ENCODE data around the gene CACNG3.

Gene CACNG3

DNA sequence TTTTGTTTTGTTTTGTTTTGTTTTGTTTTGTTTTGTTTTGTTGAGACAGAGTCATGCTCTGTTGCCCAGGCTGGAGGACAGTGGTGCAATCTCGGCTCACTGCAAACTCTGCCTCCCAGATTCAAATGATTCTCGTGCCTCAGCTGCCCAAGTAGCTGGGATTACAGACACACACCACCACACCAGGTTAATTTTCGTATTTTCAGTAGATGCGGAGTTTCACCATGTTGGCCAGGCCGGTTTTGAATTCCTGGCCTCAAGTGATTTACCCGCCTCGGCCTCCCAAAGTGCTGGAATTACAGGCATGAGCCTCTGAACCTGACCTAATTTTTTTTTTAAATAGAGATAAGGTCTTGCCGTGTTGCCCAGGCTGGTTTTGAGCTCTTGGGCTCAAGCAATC lies 46.5 kb downstream of the CACNG3 start:
- TF ChIP-seq, protein P1, sequence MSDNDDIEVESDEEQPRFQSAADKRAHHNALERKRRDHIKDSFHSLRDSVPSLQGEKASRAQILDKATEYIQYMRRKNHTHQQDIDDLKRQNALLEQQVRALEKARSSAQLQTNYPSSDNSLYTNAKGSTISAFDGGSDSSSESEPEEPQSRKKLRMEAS (IDR thresholded peaks at IDR 0.05), result no peak
- TF ChIP-seq TCF12 (IDR thresholded peaks at IDR 0.05; ENCODE audit: low read depth) (no peak), EP300 (IDR thresholded peaks at IDR 0.05; ENCODE audit: borderline replicate concordance) (no peak), FOXM1 (IDR thresholded peaks at IDR 0.05; ENCODE audit: borderline replicate concordance, low read depth) (no peak), EGR1 (IDR thresholded peaks at IDR 0.05) (no peak), TAF1 (IDR thresholded peaks at IDR 0.05; ENCODE audit: low read depth) (no peak), RAD21 (IDR thresholded peaks at IDR 0.05; ENCODE audit: low read depth) (no peak), YY1 (IDR thresholded peaks at IDR 0.05; ENCODE audit: low read depth) (no peak), CREB1 (IDR thresholded peaks at IDR 0.05; ENCODE audit: low read depth) (no peak), CEBPB (IDR thresholded peaks at IDR 0.05) (no peak), NFIC (IDR thresholded peaks at IDR 0.05) (no peak), TEAD4 (IDR thresholded peaks at IDR 0.05) (no peak), ZBTB7A (IDR thresholded peaks at IDR 0.05; ENCODE audit: low read depth) (no peak)
- TF ChIP-seq, protein P2, sequence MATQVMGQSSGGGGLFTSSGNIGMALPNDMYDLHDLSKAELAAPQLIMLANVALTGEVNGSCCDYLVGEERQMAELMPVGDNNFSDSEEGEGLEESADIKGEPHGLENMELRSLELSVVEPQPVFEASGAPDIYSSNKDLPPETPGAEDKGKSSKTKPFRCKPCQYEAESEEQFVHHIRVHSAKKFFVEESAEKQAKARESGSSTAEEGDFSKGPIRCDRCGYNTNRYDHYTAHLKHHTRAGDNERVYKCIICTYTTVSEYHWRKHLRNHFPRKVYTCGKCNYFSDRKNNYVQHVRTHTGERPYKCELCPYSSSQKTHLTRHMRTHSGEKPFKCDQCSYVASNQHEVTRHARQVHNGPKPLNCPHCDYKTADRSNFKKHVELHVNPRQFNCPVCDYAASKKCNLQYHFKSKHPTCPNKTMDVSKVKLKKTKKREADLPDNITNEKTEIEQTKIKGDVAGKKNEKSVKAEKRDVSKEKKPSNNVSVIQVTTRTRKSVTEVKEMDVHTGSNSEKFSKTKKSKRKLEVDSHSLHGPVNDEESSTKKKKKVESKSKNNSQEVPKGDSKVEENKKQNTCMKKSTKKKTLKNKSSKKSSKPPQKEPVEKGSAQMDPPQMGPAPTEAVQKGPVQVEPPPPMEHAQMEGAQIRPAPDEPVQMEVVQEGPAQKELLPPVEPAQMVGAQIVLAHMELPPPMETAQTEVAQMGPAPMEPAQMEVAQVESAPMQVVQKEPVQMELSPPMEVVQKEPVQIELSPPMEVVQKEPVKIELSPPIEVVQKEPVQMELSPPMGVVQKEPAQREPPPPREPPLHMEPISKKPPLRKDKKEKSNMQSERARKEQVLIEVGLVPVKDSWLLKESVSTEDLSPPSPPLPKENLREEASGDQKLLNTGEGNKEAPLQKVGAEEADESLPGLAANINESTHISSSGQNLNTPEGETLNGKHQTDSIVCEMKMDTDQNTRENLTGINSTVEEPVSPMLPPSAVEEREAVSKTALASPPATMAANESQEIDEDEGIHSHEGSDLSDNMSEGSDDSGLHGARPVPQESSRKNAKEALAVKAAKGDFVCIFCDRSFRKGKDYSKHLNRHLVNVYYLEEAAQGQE (IDR thresholded peaks at IDR 0.05; ENCODE audit: low read depth), result no peak
- TF ChIP-seq, protein P3, sequence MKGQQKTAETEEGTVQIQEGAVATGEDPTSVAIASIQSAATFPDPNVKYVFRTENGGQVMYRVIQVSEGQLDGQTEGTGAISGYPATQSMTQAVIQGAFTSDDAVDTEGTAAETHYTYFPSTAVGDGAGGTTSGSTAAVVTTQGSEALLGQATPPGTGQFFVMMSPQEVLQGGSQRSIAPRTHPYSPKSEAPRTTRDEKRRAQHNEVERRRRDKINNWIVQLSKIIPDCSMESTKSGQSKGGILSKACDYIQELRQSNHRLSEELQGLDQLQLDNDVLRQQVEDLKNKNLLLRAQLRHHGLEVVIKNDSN (IDR thresholded peaks at IDR 0.05), result no peak

DNA sequence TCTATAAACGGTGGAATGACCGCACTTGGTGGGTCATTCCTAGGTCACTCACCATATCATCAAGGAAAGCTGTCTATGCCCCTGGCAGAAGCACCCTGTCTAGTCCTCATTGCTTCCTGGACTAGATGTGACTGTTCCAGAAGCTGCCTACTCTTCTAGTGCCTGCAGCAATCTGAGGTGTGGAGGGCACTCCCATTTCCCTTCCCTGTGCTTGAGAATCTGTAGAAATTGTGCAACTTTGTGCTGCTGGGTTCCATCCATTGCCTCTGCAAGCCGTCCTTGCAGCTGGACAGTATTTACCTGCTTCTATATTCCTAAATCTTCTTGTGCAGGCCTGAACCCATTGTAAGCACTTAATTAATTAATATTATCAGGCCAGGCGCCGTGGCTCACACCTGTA lies 52.1 kb downstream of the CACNG3 start:
- TF ChIP-seq TEAD4 (IDR thresholded peaks at IDR 0.05), result no peak
- TF ChIP-seq, protein P3 (IDR thresholded peaks at IDR 0.05), result no peak
- no peak for TF ChIP-seq FOXM1 (IDR thresholded peaks at IDR 0.05; ENCODE audit: borderline replicate concordance, low read depth)
- no peak for TF ChIP-seq CEBPB (IDR thresholded peaks at IDR 0.05)
- no peak for TF ChIP-seq RAD21 (IDR thresholded peaks at IDR 0.05; ENCODE audit: low read depth)
- TF ChIP-seq, protein P1 (IDR thresholded peaks at IDR 0.05), result no peak
- TF ChIP-seq TAF1 (IDR thresholded peaks at IDR 0.05; ENCODE audit: low read depth), result no peak
- no peak for TF ChIP-seq YY1 (IDR thresholded peaks at IDR 0.05; ENCODE audit: low read depth)
- no peak for TF ChIP-seq EGR1 (IDR thresholded peaks at IDR 0.05)
- TF ChIP-seq NFIC (IDR thresholded peaks at IDR 0.05), result no peak
- TF ChIP-seq ZBTB7A (IDR thresholded peaks at IDR 0.05; ENCODE audit: low read depth), result no peak
- no peak for TF ChIP-seq TCF12 (IDR thresholded peaks at IDR 0.05; ENCODE audit: low read depth)
- no peak for TF ChIP-seq CREB1 (IDR thresholded peaks at IDR 0.05; ENCODE audit: low read depth)

DNA sequence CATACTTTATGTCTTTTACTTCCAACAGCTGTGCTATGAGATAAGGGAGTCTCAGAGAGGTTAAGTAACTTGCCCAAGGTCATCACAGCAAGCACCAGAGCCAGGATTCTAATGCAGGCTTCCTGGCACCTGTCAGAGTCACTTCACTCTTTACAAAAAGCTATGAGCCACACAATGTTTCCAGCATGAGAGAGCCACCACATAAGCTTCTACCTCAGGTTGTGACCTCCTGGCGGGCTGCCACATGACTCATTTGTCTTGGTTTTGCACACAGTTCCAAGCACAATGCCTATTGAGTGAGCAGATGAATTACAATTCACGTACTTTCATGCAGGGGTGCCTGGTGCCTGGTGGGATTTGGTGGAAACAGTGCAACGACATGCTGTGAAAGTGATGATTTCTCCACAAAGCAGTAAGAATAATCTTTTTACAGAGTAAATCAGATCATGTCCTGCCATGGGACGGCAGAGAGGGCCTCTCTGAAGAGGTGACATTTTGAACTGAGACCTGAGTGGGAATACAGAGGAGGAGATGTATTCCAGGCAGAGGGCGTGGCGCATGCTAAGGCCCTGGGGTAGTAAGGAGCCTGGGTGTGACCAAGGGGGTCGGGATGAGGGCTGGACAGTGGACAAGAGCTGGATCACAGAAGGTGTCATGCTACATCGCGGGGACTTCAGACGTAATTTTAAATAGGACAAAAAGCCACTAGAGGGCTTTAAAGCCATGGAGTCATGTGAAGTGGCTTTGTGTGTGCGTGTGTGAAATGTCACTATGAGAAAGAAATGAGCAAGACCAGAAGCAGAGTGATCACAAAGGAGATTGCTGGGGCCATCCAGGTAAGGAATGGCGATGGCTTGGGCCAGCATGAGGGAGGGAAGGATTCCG lies 53.4 kb downstream of the CACNG3 start:
- TF ChIP-seq YY1 (IDR thresholded peaks at IDR 0.05; ENCODE audit: low read depth) (no peak), CEBPB (IDR thresholded peaks at IDR 0.05) (no peak), FOXM1 (IDR thresholded peaks at IDR 0.05; ENCODE audit: borderline replicate concordance, low read depth) (no peak), EGR1 (IDR thresholded peaks at IDR 0.05) (no peak), CREB1 (IDR thresholded peaks at IDR 0.05; ENCODE audit: low read depth) (no peak), ZBTB7A (IDR thresholded peaks at IDR 0.05; ENCODE audit: low read depth) (no peak)
- TF ChIP-seq, protein P1 (IDR thresholded peaks at IDR 0.05), result no peak
- TF ChIP-seq, protein P3 (IDR thresholded peaks at IDR 0.05), result no peak

DNA sequence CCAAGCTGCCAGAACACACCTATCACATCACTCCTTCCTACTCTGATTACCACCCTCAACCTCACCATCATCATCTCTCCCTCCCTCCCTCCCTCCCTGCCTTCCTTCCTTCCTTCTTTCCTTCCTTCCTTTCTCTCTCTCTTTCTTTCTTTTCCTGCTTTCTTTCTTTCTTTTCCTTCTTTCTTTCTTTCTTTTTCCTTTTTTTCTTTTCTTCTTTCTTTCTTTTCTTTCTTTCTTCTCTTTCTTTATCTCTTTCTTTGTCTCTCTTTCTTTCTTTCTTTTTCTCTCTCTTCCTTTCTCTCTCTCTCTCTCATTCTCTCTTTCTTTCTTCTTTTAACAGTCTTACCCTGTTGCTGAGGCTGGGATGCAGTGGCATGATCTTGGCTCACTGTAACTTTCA lies 59.2 kb downstream of the CACNG3 start:
- TF ChIP-seq TCF12 (IDR thresholded peaks at IDR 0.05; ENCODE audit: low read depth) (no peak), EP300 (IDR thresholded peaks at IDR 0.05; ENCODE audit: borderline replicate concordance) (no peak), RAD21 (IDR thresholded peaks at IDR 0.05; ENCODE audit: low read depth) (no peak), CREB1 (IDR thresholded peaks at IDR 0.05; ENCODE audit: low read depth) (no peak), FOXM1 (IDR thresholded peaks at IDR 0.05; ENCODE audit: borderline replicate concordance, low read depth) (no peak), TAF1 (IDR thresholded peaks at IDR 0.05; ENCODE audit: low read depth) (no peak), NFIC (IDR thresholded peaks at IDR 0.05) (no peak), YY1 (IDR thresholded peaks at IDR 0.05; ENCODE audit: low read depth) (no peak), EGR1 (IDR thresholded peaks at IDR 0.05) (no peak), TEAD4 (IDR thresholded peaks at IDR 0.05) (no peak), CEBPB (IDR thresholded peaks at IDR 0.05) (no peak), ZBTB7A (IDR thresholded peaks at IDR 0.05; ENCODE audit: low read depth) (no peak)
- TF ChIP-seq, protein P1 (IDR thresholded peaks at IDR 0.05), result no peak
- TF ChIP-seq, protein P2 (IDR thresholded peaks at IDR 0.05; ENCODE audit: low read depth), result no peak
- TF ChIP-seq, protein P3 (IDR thresholded peaks at IDR 0.05), result no peak
